ENCODE data around the gene ZBTB8A.

ZBTB8A gene

GRCh38 chr1:32652244-32652962, 113.2 kb downstream of the ZBTB8A start:
- DNase-seq (ENCODE audit: low spot score): no peak

Data from ecto neural progenitor cell (in vitro differentiated cells).